Upper lobe of left lung (tissue), 4 donors: ENCODE measurements around the gene CEACAM20.

Experiments used
- EP300 ChIP-seq, 4 donors: sonication (generic); formaldehyde crosslinking; IDR thresholded peaks; one replicate each; pipeline ENCODE4 v1.5.1; 2017; ENCODE audit warnings: antibody characterized with exemption in 4 of 4, control low read depth in 2 of 4
- POLR2A ChIP-seq, 4 donors: fragments of 450-650 bp; IDR thresholded peaks; one replicate each; pipeline ENCODE4 v1.5.1; 2016 to 2017; ENCODE audit warnings: antibody characterized with exemption in 4 of 4, mild to moderate bottlenecking in 2 of 4
- TF ChIP-seq, protein P1 (sequence below), 6 experiments: fragments of 450-650 bp in 4 of 6; fragments of 200-600 bp in 2 of 6; sonication (generic) in 2 of 6; IDR thresholded peaks; one replicate each; pipeline ENCODE4 v1.5.1; 2016 to 2019; ENCODE audit warnings: antibody characterized with exemption in 6 of 6

GRCh38 chr19:44517146-44517545, 12.3 kb downstream of the CEACAM20 start:
- TF ChIP-seq, protein P1, sequence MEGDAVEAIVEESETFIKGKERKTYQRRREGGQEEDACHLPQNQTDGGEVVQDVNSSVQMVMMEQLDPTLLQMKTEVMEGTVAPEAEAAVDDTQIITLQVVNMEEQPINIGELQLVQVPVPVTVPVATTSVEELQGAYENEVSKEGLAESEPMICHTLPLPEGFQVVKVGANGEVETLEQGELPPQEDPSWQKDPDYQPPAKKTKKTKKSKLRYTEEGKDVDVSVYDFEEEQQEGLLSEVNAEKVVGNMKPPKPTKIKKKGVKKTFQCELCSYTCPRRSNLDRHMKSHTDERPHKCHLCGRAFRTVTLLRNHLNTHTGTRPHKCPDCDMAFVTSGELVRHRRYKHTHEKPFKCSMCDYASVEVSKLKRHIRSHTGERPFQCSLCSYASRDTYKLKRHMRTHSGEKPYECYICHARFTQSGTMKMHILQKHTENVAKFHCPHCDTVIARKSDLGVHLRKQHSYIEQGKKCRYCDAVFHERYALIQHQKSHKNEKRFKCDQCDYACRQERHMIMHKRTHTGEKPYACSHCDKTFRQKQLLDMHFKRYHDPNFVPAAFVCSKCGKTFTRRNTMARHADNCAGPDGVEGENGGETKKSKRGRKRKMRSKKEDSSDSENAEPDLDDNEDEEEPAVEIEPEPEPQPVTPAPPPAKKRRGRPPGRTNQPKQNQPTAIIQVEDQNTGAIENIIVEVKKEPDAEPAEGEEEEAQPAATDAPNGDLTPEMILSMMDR (IDR thresholded peaks at IDR 0.05): no peak
- no peak for TF ChIP-seq POLR2A (IDR thresholded peaks at IDR 0.05)
- no peak for TF ChIP-seq EP300 (IDR thresholded peaks at IDR 0.05)
